ENCODE results near the gene GOLGA8A.
"Not testable (repeated sequence)": the region's sequence is repeated elsewhere in the genome, so short reads cannot be mapped to it uniquely, and the experiment has no call there.

The GOLGA8A gene

GRCh38 chr15:34436126-34436955 is 1.3 kb downstream of the GOLGA8A start:
- Histone ChIP-seq H3K79me2 (ENCODE audit: low read length) (peaks cover 50% of the 10 kb centered on the region), H3K36me3 (replicated peaks; ENCODE audit: insufficient read depth, low read length) (no peaks in the 10 kb centered on the region), H3K27ac (ENCODE audit: low read length) (peak overlapping the region; percentile 30; the same call in 1 of the 2 replicates), H4K20me1 (ENCODE audit: insufficient read depth, low read length) (peaks cover 6% of the 10 kb centered on the region; the same call in 1 of the 2 replicates), H3K4me2 (ENCODE audit: low read depth, low read length) (peak overlapping the region; percentile 87), H2AFZ (ENCODE audit: low read length) (peak overlapping the region; percentile 51), H3K27me3 (replicated peaks; ENCODE audit: insufficient read depth, low read length) (no peaks in the 10 kb centered on the region), H3K9me3 (replicated peaks; ENCODE audit: insufficient read depth, low read length) (no peaks in the 10 kb centered on the region), H3K9ac (ENCODE audit: low read length) (peak overlapping the region; percentile 78), H3K4me3 (ENCODE audit: low read length) (peak overlapping the region; percentile 84), H3K9me2 (replicated peaks; ENCODE audit: insufficient read depth, low read length) (no peaks in the 10 kb centered on the region), H3F3A (ENCODE audit: insufficient read depth, low read length) (peaks cover 9% of the 10 kb centered on the region; the same call in 1 of the 2 replicates), H3K4me1 (ENCODE audit: low read length) (peaks cover 8% of the 10 kb centered on the region; the same call in 1 of the 2 replicates)
- TF ChIP-seq CTCF (IDR thresholded peaks at IDR 0.05; ENCODE audit: low read length) (no peak), EZH2phosphoT487 (IDR thresholded peaks at IDR 0.05; ENCODE audit: low read length) (no peak), EZH2 (optimal IDR thresholded peaks at IDR 0.05; ENCODE audit: low read depth, low read length) (no peak)
- peak; percentile 12 for DNase-seq

GRCh38 chr15:34435658-34436057 is 1.9 kb downstream of the GOLGA8A start:
- Histone ChIP-seq H3K9ac (ENCODE audit: low read length) (peak overlapping the region; percentile 78; the same call in 1 of the 2 replicates), H3K4me1 (ENCODE audit: low read length) (peaks cover 8% of the 10 kb centered on the region; the same call in 1 of the 2 replicates), H3K79me2 (ENCODE audit: low read length) (peaks cover 55% of the 10 kb centered on the region), H3K27me3 (replicated peaks; ENCODE audit: insufficient read depth, low read length) (no peaks in the 10 kb centered on the region), H3K9me2 (replicated peaks; ENCODE audit: insufficient read depth, low read length) (no peaks in the 10 kb centered on the region), H3K27ac (ENCODE audit: low read length) (no peak overlapping the region), H3K36me3 (replicated peaks; ENCODE audit: insufficient read depth, low read length) (no peaks in the 10 kb centered on the region), H2AFZ (ENCODE audit: low read length) (no peak overlapping the region), H3F3A (ENCODE audit: insufficient read depth, low read length) (peaks cover 9% of the 10 kb centered on the region; the same call in 1 of the 2 replicates), H4K20me1 (ENCODE audit: insufficient read depth, low read length) (peaks cover 6% of the 10 kb centered on the region; the same call in 1 of the 2 replicates), H3K4me2 (ENCODE audit: low read depth, low read length) (peak overlapping the region; percentile 87; the same call in 1 of the 2 replicates), H3K9me3 (replicated peaks; ENCODE audit: insufficient read depth, low read length) (no peaks in the 10 kb centered on the region), H3K4me3 (ENCODE audit: low read length) (peak overlapping the region; percentile 84)
- TF ChIP-seq CTCF (IDR thresholded peaks at IDR 0.05; ENCODE audit: low read length) (no peak), EZH2 (optimal IDR thresholded peaks at IDR 0.05; ENCODE audit: low read depth, low read length) (no peak), EZH2phosphoT487 (IDR thresholded peaks at IDR 0.05; ENCODE audit: low read length) (no peak)
- no peak for DNase-seq

GRCh38 chr15:34434627-34435305 is 2.8 kb downstream of the GOLGA8A start:
- Histone ChIP-seq H3K4me2 (ENCODE audit: low read depth, low read length) (no peak overlapping the region), H3F3A (ENCODE audit: insufficient read depth, low read length) (peaks cover 9% of the 10 kb centered on the region; the same call in 1 of the 2 replicates)

GRCh38 chr15:34433956-34434626 is 3.5 kb downstream of the GOLGA8A start:
- H3K36me3 ChIP-seq (replicated peaks; ENCODE audit: insufficient read depth, low read length); DNase-seq; H3K27ac ChIP-seq (ENCODE audit: low read length); H3K27me3 ChIP-seq (replicated peaks; ENCODE audit: insufficient read depth, low read length); H4K20me1 ChIP-seq (ENCODE audit: insufficient read depth, low read length); H3K9me3 ChIP-seq (replicated peaks; ENCODE audit: insufficient read depth, low read length); H3K9me2 ChIP-seq (replicated peaks; ENCODE audit: insufficient read depth, low read length); H3K4me3 ChIP-seq (ENCODE audit: low read length); H3K4me2 ChIP-seq (ENCODE audit: low read depth, low read length); H3K9ac ChIP-seq (ENCODE audit: low read length); H2AFZ ChIP-seq (ENCODE audit: low read length); H3F3A ChIP-seq (ENCODE audit: insufficient read depth, low read length); H3K4me1 ChIP-seq (ENCODE audit: low read length): not testable (repeated sequence)
- H3K79me2 ChIP-seq (ENCODE audit: low read length): peaks cover 68% of the 10 kb centered on the region

More at GRCh38 chr15:34434627-34435305, 2.8 kb downstream of the GOLGA8A start:
- Histone ChIP-seq H4K20me1 (ENCODE audit: insufficient read depth, low read length) (peaks cover 6% of the 10 kb centered on the region; the same call in 1 of the 2 replicates), H3K9me3 (replicated peaks; ENCODE audit: insufficient read depth, low read length) (no peaks in the 10 kb centered on the region), H3K27me3 (replicated peaks; ENCODE audit: insufficient read depth, low read length) (no peaks in the 10 kb centered on the region), H3K27ac (ENCODE audit: low read length) (no peak overlapping the region), H3K9me2 (replicated peaks; ENCODE audit: insufficient read depth, low read length) (no peaks in the 10 kb centered on the region), H3K79me2 (ENCODE audit: low read length) (peaks cover 64% of the 10 kb centered on the region), H3K9ac (ENCODE audit: low read length) (no peak overlapping the region), H3K36me3 (replicated peaks; ENCODE audit: insufficient read depth, low read length) (no peaks in the 10 kb centered on the region), H3K4me3 (ENCODE audit: low read length) (no peak overlapping the region), H2AFZ (ENCODE audit: low read length) (no peak overlapping the region), H3K4me1 (ENCODE audit: low read length) (peaks cover 8% of the 10 kb centered on the region; the same call in 1 of the 2 replicates)
- DNase-seq: no peak
- no peak for TF ChIP-seq EZH2 (optimal IDR thresholded peaks at IDR 0.05; ENCODE audit: low read depth, low read length)
- no peak for TF ChIP-seq EZH2phosphoT487 (IDR thresholded peaks at IDR 0.05; ENCODE audit: low read length)
- no peak for TF ChIP-seq CTCF (IDR thresholded peaks at IDR 0.05; ENCODE audit: low read length)

- H3K79me2 ChIP-seq (ENCODE audit: low read length): peaks cover 70% of the 10 kb centered on the region
- not testable (repeated sequence) for H3K27me3 ChIP-seq (replicated peaks; ENCODE audit: insufficient read depth, low read length); DNase-seq
Measured at GRCh38 chr15:34430642-34431041, 7.0 kb downstream of the GOLGA8A start.

More at GRCh38 chr15:34430642-34431041, 7.0 kb downstream of the GOLGA8A start:
- not testable (repeated sequence) for H2AFZ ChIP-seq (ENCODE audit: low read length); H3K27ac ChIP-seq (ENCODE audit: low read length); H3K4me2 ChIP-seq (ENCODE audit: low read depth, low read length); H3K36me3 ChIP-seq (replicated peaks; ENCODE audit: insufficient read depth, low read length); H4K20me1 ChIP-seq (ENCODE audit: insufficient read depth, low read length); H3K9me2 ChIP-seq (replicated peaks; ENCODE audit: insufficient read depth, low read length); H3F3A ChIP-seq (ENCODE audit: insufficient read depth, low read length); H3K9ac ChIP-seq (ENCODE audit: low read length); H3K4me3 ChIP-seq (ENCODE audit: low read length); H3K4me1 ChIP-seq (ENCODE audit: low read length); H3K9me3 ChIP-seq (replicated peaks; ENCODE audit: insufficient read depth, low read length)
